ENCODE results near the gene TIMMDC1. TPM values are rescaled to one million over a fixed set of nuclear protein-coding genes. Genes with fewer than 3 reads are reported as not detected.

The TIMMDC1 gene
- total and polyA plus RNA-seq, 8 donors, result 26.3 to 165 (median 64.6) TPM

GRCh38 chr3:119531151-119531550 lies 32.8 kb downstream of the TIMMDC1 start:
- no peak overlapping the region for H3K27ac ChIP-seq
- no peak for DNase-seq
- WGBS, 5 donors, result 84 to 97% (median 93%) methylated on average over 4 of the region's 4 CpGs
- no peaks in the 10 kb centered on the region for H3K27me3 ChIP-seq
- no peaks in the 10 kb centered on the region for H3K36me3 ChIP-seq
- H3K9me3 ChIP-seq, result no peaks in the 10 kb centered on the region
- intact Hi-C loops (cut with DNase I; ENCODE audit: low total_unique reads), result no loop called here
- peaks cover 0 to 6% (median 2%) of the 10 kb centered on the region in 4 donors for H3K4me1 ChIP-seq
- no peak overlapping the region for H3K4me3 ChIP-seq
- no peak for TF ChIP-seq POLR2A (IDR thresholded peaks at IDR 0.05)
- TF ChIP-seq EP300 (IDR thresholded peaks at IDR 0.05), result no peak
- TF ChIP-seq CTCF (IDR thresholded peaks at IDR 0.05), result no peak
- TF ChIP-seq POLR2AphosphoS5 (IDR thresholded peaks at IDR 0.05), result no peak

- Histone ChIP-seq H3K4me3 (no peak overlapping the region), H3K27me3 (no peaks in the 10 kb centered on the region), H3K4me1 (no peaks in the 10 kb centered on the region), H3K36me3 (no peaks in the 10 kb centered on the region), H3K9me3 (no peaks in the 10 kb centered on the region), H3K27ac (no peak overlapping the region)
- WGBS, 5 donors, result 85 to 100% (median 89%) methylated on average over 1 of the region's 1 CpG
- intact Hi-C loops (cut with DNase I; ENCODE audit: low total_unique reads), result no loop called here
- DNase-seq, result no peak
- no peak for TF ChIP-seq CTCF (IDR thresholded peaks at IDR 0.05)
- TF ChIP-seq POLR2AphosphoS5 (IDR thresholded peaks at IDR 0.05), result no peak
- no peak for TF ChIP-seq EP300 (IDR thresholded peaks at IDR 0.05)
- no peak for TF ChIP-seq POLR2A (IDR thresholded peaks at IDR 0.05)
Observed at GRCh38 chr3:119534296-119534695, 35.9 kb downstream of the TIMMDC1 start.

GRCh38 chr3:119536757-119537156 lies 38.4 kb downstream of the TIMMDC1 start:
- Histone ChIP-seq H3K4me1 (no peaks in the 10 kb centered on the region), H3K4me3 (no peak overlapping the region), H3K27me3 (no peaks in the 10 kb centered on the region), H3K9me3 (no peaks in the 10 kb centered on the region), H3K27ac (no peak overlapping the region), H3K36me3 (no peaks in the 10 kb centered on the region)
- WGBS, 5 donors, result 85 to 97% (median 90%) methylated on average over 4 of the region's 4 CpGs
- TF ChIP-seq CTCF (IDR thresholded peaks at IDR 0.05) (no peak), POLR2A (IDR thresholded peaks at IDR 0.05) (no peak), EP300 (IDR thresholded peaks at IDR 0.05) (no peak), POLR2AphosphoS5 (IDR thresholded peaks at IDR 0.05) (no peak)
- intact Hi-C loops (cut with DNase I; ENCODE audit: low total_unique reads), result no loop called here
- DNase-seq, result no peak

GRCh38 chr3:119538772-119539171 lies 40.4 kb downstream of the TIMMDC1 start:
- H3K27ac ChIP-seq, result no peak overlapping the region
- no peak for DNase-seq
- intact Hi-C loops (cut with DNase I; ENCODE audit: low total_unique reads), result no loop called here
- no peaks in the 10 kb centered on the region for H3K4me1 ChIP-seq
- no peaks in the 10 kb centered on the region for H3K9me3 ChIP-seq
- H3K36me3 ChIP-seq, result no peaks in the 10 kb centered on the region
- H3K4me3 ChIP-seq, result no peak overlapping the region
- no peaks in the 10 kb centered on the region for H3K27me3 ChIP-seq
- WGBS, 5 donors, result 84 to 100% (median 90%) methylated on average over 1 of the region's 1 CpG
- no peak for TF ChIP-seq POLR2AphosphoS5 (IDR thresholded peaks at IDR 0.05)
- TF ChIP-seq CTCF (IDR thresholded peaks at IDR 0.05), result no peak
- TF ChIP-seq EP300 (IDR thresholded peaks at IDR 0.05), result no peak
- no peak for TF ChIP-seq POLR2A (IDR thresholded peaks at IDR 0.05)

All from stomach (tissue), 9 donors.